K562 (cell line): ENCODE data around the gene GPR152. TPM values are rescaled to one million over a fixed set of nuclear protein-coding genes. Genes with fewer than 3 reads are reported as not detected.
A peak's percentile ranks its signal among the peaks of the same experiment; 100 is the strongest.

Experiments used
- ATAC-seq: fragments of 200-7000 bp; cut with Tn5 transposase; 3 replicates; pipeline ENCODE4 v1.9.1; 2020; ENCODE audit warnings: moderate library complexity
- BruUV-seq: library from RNA; stranded (reverse); fragments of 400-500 nt; replicated peaks from 2 replicates; lab custom pipeline; 2021; lab: Mats Ljungman, UMichigan
- CTCF ChIA-PET: fragments of 300-600 bp; formaldehyde crosslinking; extraction: SDS; loops from one replicate; lab custom pipeline; 2021; ENCODE audit warnings: low intra/inter-chr PET ratio; lab: Yijun Ruan, JAX
- POLR2A ChIA-PET: fragments of 300-600, 350-650 bp; sonication (Branson Sonifier 250); formaldehyde crosslinking; extraction: SDS; loops from one replicate; lab custom pipeline; 2021; ENCODE audit warnings: antibody characterized with exemption, inconsistent platforms; lab: Yijun Ruan, JAX
- DNase-seq, 4 experiments: peaks; one replicate each; pipeline versions ENCODE4 v3.0.0 to v3.0.0-alpha.2; 2011 to 2018; ENCODE audit warnings: low spot score in 3 of 4, mixed read lengths in 3 of 4; ENCODE audit errors: extremely low read depth in 1 of 4
- FAIRE-seq: peaks from 2 replicates; lab custom pipeline; 2011; peaks lifted over from hg19 to GRCh38; lab: Jason Lieb, UNC
- H2AFZ ChIP-seq: 2 replicates; pipeline ENCODE4 v1.6.0; 2011; ENCODE audit warnings: low read depth, low read length, control low read depth, inconsistent platforms
- H3K27ac ChIP-seq: fragments of 200-600 bp; 3 replicates; pipeline ENCODE4 v1.8.0; 2011; ENCODE audit warnings: low read depth, mild to moderate bottlenecking, control low read depth, inconsistent platforms, low read length, moderate library complexity, mixed read lengths; ENCODE audit errors: extremely low read depth
- H3K27me3 ChIP-seq, 2 experiments: fragments of 300-600 bp in 1 of 2; 2 replicates in 1 of 2; 3 replicates in 1 of 2; pipeline versions ENCODE4 v1.6.0 to v1.8.0; 2011; ENCODE audit warnings: inconsistent platforms in 2 of 2, low read length in 2 of 2, mild to moderate bottlenecking in 1 of 2, mixed read lengths in 1 of 2, moderate library complexity in 1 of 2; ENCODE audit not compliant: control insufficient read depth in 2 of 2, insufficient read depth in 2 of 2
- H3K36me3 ChIP-seq: fragments of 300-600 bp; 3 replicates; pipeline ENCODE4 v1.8.0; 2011; ENCODE audit warnings: mild to moderate bottlenecking, low read length, inconsistent platforms; ENCODE audit not compliant: control insufficient read depth, insufficient read depth
- H3K4me1 ChIP-seq, 2 experiments: fragments of 200-600 bp in 1 of 2; replicated peaks in 1 of 2; 2 replicates in 1 of 2; 3 replicates in 1 of 2; pipeline versions ENCODE4 v1.5.1 to v1.8.0; 2011; ENCODE audit warnings: inconsistent platforms in 2 of 2, low read length in 2 of 2, mild to moderate bottlenecking in 1 of 2, mixed read lengths in 1 of 2, moderate library complexity in 1 of 2; ENCODE audit not compliant: control insufficient read depth in 2 of 2, insufficient read depth in 2 of 2
- H3K4me2 ChIP-seq: 2 replicates; pipeline ENCODE4 v1.6.1; 2011; ENCODE audit warnings: low read length, control low read depth, inconsistent platforms, mixed read lengths; ENCODE audit not compliant: insufficient read depth
- H3K4me3 ChIP-seq: fragments of 200-600 bp; sonication (generic), shearing (Covaris generic); 2 replicates; pipeline ENCODE4 v1.5.1; 2016; ENCODE audit warnings: control low read depth, inconsistent platforms
- H3K79me2 ChIP-seq: fragments of 200-600 bp; 3 replicates; pipeline ENCODE4 v1.8.0; 2011; ENCODE audit warnings: low read length, inconsistent platforms; ENCODE audit not compliant: control insufficient read depth, insufficient read depth
- H3K9ac ChIP-seq, 2 experiments: 2 replicates each; pipeline versions ENCODE4 v1.6.0 to v1.6.1; 2011; ENCODE audit warnings: low read depth in 2 of 2, low read length in 2 of 2, control low read depth in 1 of 2, inconsistent platforms in 1 of 2, mild to moderate bottlenecking in 1 of 2, mixed read lengths in 1 of 2; ENCODE audit not compliant: insufficient read depth in 1 of 2
- H3K9me1 ChIP-seq: one replicate; pipeline ENCODE4 v1.6.0; 2011; ENCODE audit warnings: inconsistent platforms, mild to moderate bottlenecking, low read length, moderate library complexity; ENCODE audit not compliant: control insufficient read depth, insufficient read depth
- H3K9me3 ChIP-seq: replicated peaks from 2 replicates; pipeline ENCODE4 v1.5.1; 2011; ENCODE audit warnings: low read depth, low read length, inconsistent platforms; ENCODE audit not compliant: control insufficient read depth, insufficient read depth
- H4K20me1 ChIP-seq: replicated peaks from 2 replicates; pipeline ENCODE4 v1.6.1; 2011; ENCODE audit warnings: low read length, inconsistent platforms, mixed read lengths; ENCODE audit not compliant: control insufficient read depth, insufficient read depth
- E2F3 ChIP-seq: fragments of 250-450 bp; sonication (Bioruptor Pico); IDR thresholded peaks from 2 replicates; pipeline ENCODE4 v1.4.0; 2020; ENCODE audit warnings: mild to moderate bottlenecking
- FOSL1 ChIP-seq: fragments of 200-800 bp; sonication (Bioruptor generic); conservative IDR thresholded peaks from 2 replicates; pipeline ENCODE4 v1.6.1; 2016; ENCODE audit warnings: missing genetic modification characterization, missing compliant biosample characterization
- NCOA6 ChIP-seq: fragments of 450-650 bp; IDR thresholded peaks from 2 replicates; pipeline ENCODE4 v1.6.1; 2017; ENCODE audit warnings: mild to moderate bottlenecking
- NFYB ChIP-seq: IDR thresholded peaks from 2 replicates; pipeline ENCODE4 v1.6.1; 2011; ENCODE audit warnings: mild to moderate bottlenecking, moderate library complexity; ENCODE audit not compliant: insufficient read length; ENCODE audit errors: extremely low read depth
- NR1H2 ChIP-seq: sonication (generic); formaldehyde crosslinking; IDR thresholded peaks from 2 replicates; pipeline ENCODE4 v1.4.0; 2020; ENCODE audit warnings: mild to moderate bottlenecking, missing genetic modification reagents
- POLR2AphosphoS5 ChIP-seq: IDR thresholded peaks from 2 replicates; pipeline ENCODE4 v1.6.1; 2011; ENCODE audit warnings: mild to moderate bottlenecking, low read depth, low read length, moderate library complexity; ENCODE audit not compliant: control insufficient read depth, insufficient read depth
- RBM14 ChIP-seq: fragments of 200-400 bp; formaldehyde crosslinking; IDR thresholded peaks from 2 replicates; pipeline ENCODE4 v1.6.1; 2018; ENCODE audit warnings: low read depth, mild to moderate bottlenecking, low read length, moderate library complexity, borderline replicate concordance; ENCODE audit not compliant: insufficient read depth
- SREBF2 ChIP-seq: sonication (generic); formaldehyde crosslinking; IDR thresholded peaks from 2 replicates; pipeline ENCODE4 v1.4.0; 2020; ENCODE audit warnings: mild to moderate bottlenecking, missing genetic modification reagents
- TGIF2 ChIP-seq: sonication (generic); formaldehyde crosslinking; IDR thresholded peaks from 2 replicates; pipeline ENCODE4 v1.8.1; 2022; ENCODE audit warnings: mild to moderate bottlenecking, missing genetic modification reagents, moderate library complexity
- WGBS: fragments of 100-300 bp; shearing (Covaris generic); methylation state at CpG from one replicate; pipeline ENCODE4 v1.1.6; 2016; ENCODE audit warnings: low coverage, mixed read lengths; ENCODE audit not compliant: insufficient coverage; ENCODE audit errors: missing lambda C conversion rate; 5-methylcytosine and 5-hydroxymethylcytosine counted together
- in situ Hi-C: fragments of 300-500 bp; cut with MboI; formaldehyde crosslinking; loops from 4 replicates; pipeline ENCODE4 v1.15.0; 2018; ENCODE audit warnings: inconsistent platforms, mixed read lengths
- intact Hi-C: fragments of 100-400 bp; cut with micrococcal nuclease; formaldehyde crosslinking; loops from 2 replicates; pipeline ENCODE4 v1.14.2; 2022
- polyA plus RNA-seq, 8 experiments: library from polyadenylated mRNA; depleted of rRNA in 4 of 8; stranded (reverse) in 5 of 8; unstranded in 3 of 8; fragments of >200 nt; fragmentation: Nextera tagmentation in 2 of 8; fragmentation: Illumina TruSeq in 1 of 8; extraction: Ambion mirVana in 2 of 8; extraction: Trizol in 1 of 8; gene quantifications; 2 replicates each; pipeline versions ENCODE4 v1.2.1 to v1.2.3, GENCODE V29; 2011 to 2014; ENCODE audit warnings: inconsistent platforms in 1 of 8, missing spikeins in 1 of 8
- total RNA-seq, 7 experiments: library from RNA; depleted of rRNA in 6 of 7; stranded (reverse); fragments of >200 nt in 6 of 7; fragmentation: Illumina TruSeq in 2 of 7; extraction: Trizol in 2 of 7; gene quantifications; 2 replicates each; pipeline versions ENCODE4 v1.2.1 to v1.2.3, GENCODE V29; 2011 to 2021; ENCODE audit warnings: low replicate concordance in 1 of 7
- TF ChIP-seq, protein P1 (sequence below): fragments of 250-450 bp; sonication (Bioruptor Pico); IDR thresholded peaks from 2 replicates; pipeline ENCODE4 v1.4.0; 2020; ENCODE audit warnings: mild to moderate bottlenecking
- TF ChIP-seq, protein P2 (sequence below): sonication (generic); formaldehyde crosslinking; IDR thresholded peaks from 2 replicates; pipeline ENCODE4 v1.5.0; 2020; ENCODE audit warnings: missing genetic modification reagents
- TF ChIP-seq, protein P3 (sequence below): sonication (generic); formaldehyde crosslinking; IDR thresholded peaks from 2 replicates; pipeline ENCODE4 v1.8.0; 2022; ENCODE audit warnings: mild to moderate bottlenecking, missing genetic modification reagents, borderline replicate concordance
- TF ChIP-seq, protein P4 (sequence below), 2 experiments: IDR thresholded peaks; 2 replicates each; pipeline ENCODE4 v1.6.1; 2012; ENCODE audit warnings: improper control_type of control experiment in 2 of 2, low read depth in 2 of 2, low read length in 2 of 2, borderline replicate concordance in 1 of 2

GPR152 gene
- total and polyA plus RNA-seq, 9 of the 15 experiments (the other 6 are each of a cell fraction or from before 2014, with no cell fraction given) = not detected

DNA sequence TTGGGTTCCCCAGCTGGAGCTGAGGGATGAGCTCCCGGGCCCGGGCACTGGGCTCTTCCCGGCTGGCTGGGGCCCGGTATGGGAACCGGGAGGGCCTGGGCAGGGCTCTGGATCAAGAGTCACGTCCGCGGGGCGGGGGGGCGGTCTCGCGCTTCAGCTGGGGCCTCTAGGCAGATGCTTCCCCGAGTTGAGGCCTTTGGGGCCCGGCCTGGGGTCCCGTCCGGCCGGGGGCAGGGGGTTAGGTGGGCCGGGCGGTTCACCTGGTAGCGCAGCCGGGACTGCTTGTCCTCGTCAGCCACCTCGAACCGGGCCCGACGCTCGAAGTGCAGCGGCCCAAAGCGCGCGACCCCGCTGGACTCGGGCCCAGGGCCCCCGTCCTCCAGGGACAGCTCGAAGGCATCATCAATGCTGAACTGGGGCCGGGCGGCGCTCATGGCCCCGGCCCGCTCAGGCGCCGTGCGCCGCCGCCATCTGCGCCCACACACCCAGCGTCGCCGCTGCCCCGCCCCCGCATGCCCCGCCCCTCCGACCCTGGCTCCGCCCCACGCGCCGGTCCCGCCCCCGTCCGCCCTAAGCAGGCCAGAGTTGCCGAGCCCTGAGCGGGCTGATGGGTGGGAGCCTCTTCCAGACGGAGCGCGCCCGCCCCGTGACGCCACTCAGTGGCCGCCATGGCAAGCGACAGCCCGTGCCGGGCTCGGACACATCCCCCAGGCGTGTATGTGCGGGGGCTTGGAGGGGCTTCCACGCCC is 16.4 kb upstream of the GPR152 start, which contains the start of gene TMEM134:
Gene TMEM134, minus strand, starts transcription at position 493 of the 749 bp plus-strand sequence. Its CDS starts 59 bp downstream, at position 434.
- WGBS = under 1% methylated on average over 29 of the region's 76 CpGs
- TF ChIP-seq POLR2AphosphoS5 (peak; percentile 76), FOSL1 (tag) (peak; percentile 46; the same call in 1 of the 2 replicates), SREBF2 (CRISPR knock-in tag) (no peak), NR1H2 (0 out of 2 replicates have a peak, but pooled peaks have one; percentile 3), NCOA6 (no peak), E2F3 (CRISPR knock-in tag) (no peak), TGIF2 (no peak), RBM14 (no peak), NFYB (no peak)
- TF ChIP-seq, protein P1, sequence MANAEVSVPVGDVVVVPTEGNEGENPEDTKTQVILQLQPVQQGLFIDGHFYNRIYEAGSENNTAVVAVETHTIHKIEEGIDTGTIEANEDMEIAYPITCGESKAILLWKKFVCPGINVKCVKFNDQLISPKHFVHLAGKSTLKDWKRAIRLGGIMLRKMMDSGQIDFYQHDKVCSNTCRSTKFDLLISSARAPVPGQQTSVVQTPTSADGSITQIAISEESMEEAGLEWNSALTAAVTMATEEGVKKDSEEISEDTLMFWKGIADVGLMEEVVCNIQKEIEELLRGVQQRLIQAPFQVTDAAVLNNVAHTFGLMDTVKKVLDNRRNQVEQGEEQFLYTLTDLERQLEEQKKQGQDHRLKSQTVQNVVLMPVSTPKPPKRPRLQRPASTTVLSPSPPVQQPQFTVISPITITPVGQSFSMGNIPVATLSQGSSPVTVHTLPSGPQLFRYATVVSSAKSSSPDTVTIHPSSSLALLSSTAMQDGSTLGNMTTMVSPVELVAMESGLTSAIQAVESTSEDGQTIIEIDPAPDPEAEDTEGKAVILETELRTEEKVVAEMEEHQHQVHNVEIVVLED (CRISPR knock-in tag) = 0 out of 2 replicates have a peak, but pooled peaks have one; percentile 13
- TF ChIP-seq, protein P2, sequence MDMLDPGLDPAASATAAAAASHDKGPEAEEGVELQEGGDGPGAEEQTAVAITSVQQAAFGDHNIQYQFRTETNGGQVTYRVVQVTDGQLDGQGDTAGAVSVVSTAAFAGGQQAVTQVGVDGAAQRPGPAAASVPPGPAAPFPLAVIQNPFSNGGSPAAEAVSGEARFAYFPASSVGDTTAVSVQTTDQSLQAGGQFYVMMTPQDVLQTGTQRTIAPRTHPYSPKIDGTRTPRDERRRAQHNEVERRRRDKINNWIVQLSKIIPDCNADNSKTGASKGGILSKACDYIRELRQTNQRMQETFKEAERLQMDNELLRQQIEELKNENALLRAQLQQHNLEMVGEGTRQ (CRISPR knock-in tag) = peak; percentile 25; the same call in 1 of the 2 replicates
- TF ChIP-seq, protein P3, sequence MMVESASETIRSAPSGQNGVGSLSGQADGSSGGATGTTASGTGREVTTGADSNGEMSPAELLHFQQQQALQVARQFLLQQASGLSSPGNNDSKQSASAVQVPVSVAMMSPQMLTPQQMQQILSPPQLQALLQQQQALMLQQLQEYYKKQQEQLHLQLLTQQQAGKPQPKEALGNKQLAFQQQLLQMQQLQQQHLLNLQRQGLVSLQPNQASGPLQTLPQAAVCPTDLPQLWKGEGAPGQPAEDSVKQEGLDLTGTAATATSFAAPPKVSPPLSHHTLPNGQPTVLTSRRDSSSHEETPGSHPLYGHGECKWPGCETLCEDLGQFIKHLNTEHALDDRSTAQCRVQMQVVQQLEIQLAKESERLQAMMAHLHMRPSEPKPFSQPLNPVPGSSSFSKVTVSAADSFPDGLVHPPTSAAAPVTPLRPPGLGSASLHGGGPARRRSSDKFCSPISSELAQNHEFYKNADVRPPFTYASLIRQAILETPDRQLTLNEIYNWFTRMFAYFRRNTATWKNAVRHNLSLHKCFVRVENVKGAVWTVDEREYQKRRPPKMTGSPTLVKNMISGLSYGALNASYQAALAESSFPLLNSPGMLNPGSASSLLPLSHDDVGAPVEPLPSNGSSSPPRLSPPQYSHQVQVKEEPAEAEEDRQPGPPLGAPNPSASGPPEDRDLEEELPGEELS (CRISPR knock-in tag) = no peak
- TF ChIP-seq, protein P4, sequence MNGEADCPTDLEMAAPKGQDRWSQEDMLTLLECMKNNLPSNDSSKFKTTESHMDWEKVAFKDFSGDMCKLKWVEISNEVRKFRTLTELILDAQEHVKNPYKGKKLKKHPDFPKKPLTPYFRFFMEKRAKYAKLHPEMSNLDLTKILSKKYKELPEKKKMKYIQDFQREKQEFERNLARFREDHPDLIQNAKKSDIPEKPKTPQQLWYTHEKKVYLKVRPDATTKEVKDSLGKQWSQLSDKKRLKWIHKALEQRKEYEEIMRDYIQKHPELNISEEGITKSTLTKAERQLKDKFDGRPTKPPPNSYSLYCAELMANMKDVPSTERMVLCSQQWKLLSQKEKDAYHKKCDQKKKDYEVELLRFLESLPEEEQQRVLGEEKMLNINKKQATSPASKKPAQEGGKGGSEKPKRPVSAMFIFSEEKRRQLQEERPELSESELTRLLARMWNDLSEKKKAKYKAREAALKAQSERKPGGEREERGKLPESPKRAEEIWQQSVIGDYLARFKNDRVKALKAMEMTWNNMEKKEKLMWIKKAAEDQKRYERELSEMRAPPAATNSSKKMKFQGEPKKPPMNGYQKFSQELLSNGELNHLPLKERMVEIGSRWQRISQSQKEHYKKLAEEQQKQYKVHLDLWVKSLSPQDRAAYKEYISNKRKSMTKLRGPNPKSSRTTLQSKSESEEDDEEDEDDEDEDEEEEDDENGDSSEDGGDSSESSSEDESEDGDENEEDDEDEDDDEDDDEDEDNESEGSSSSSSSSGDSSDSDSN (IDR thresholded peaks at IDR 0.05; ENCODE audit: borderline replicate concordance in 1 of 2, low read depth in 2 of 2, low read length in 2 of 2) = 0 out of 4 replicates have a peak, but pooled peaks of 1 of the 2 experiments have one; percentile 37

More for the DNA sequence above, 16.4 kb upstream of the GPR152 start, which contains the start of gene TMEM134:
- no peaks in the 10 kb centered on the region for H3K36me3 ChIP-seq
- H2AFZ ChIP-seq = peak within 1 kb of the TSS; percentile 96
- H3K79me2 ChIP-seq = peaks cover 12% of the 10 kb centered on the region
- CTCF ChIA-PET = interaction anchor here (0.5 to 1.3 kb wide), 2 partner anchors 43 to 67 kb away, joined by 3 to 4 read pairs; no protein-coding TSS in a partner anchor
- H3K9ac ChIP-seq = peak within 1 kb of the TSS; percentile 76 to 98
- no peaks in the 10 kb centered on the region for H3K9me3 ChIP-seq
- intact Hi-C loops (loop anchor here (1.0 to 5.0 kb wide), 2 partner anchors 47 to 68 kb away; partner anchors contain the start of gene PPP1CA), in situ Hi-C loops (no loop called here)
- H4K20me1 ChIP-seq = no peaks in the 10 kb centered on the region
- no peaks in the 10 kb centered on the region for H3K9me1 ChIP-seq
- peak within 1 kb of the TSS; percentile 76 for H3K4me3 ChIP-seq
- H3K4me2 ChIP-seq = peak within 1 kb of the TSS; percentile 86
- H3K27ac ChIP-seq = peak within 1 kb of the TSS; percentile 72
- no TSS peak for BruUV-seq
- H3K27me3 ChIP-seq = no peaks in the 10 kb centered on the region
- peaks cover 10 to 43% of the 10 kb centered on the region in 2 experiments; a peak in 4 of 5 replicates for H3K4me1 ChIP-seq
- POLR2A ChIA-PET = interaction anchor here (0.6 to 1.7 kb wide), 2 partner anchors 9 to 71 kb away, joined by 3 to 4 read pairs; no protein-coding TSS in a partner anchor
- peak; percentile 71 for FAIRE-seq
- peak; percentile 92 to 96 (median 94) for DNase-seq
- peak; percentile 87 for ATAC-seq
